DMS153 treated with DMSO at 0.1 percent for 48 hours (cell line): Measurements from ENCODE around the gene GLRX3.
"Not testable (repeated sequence)": the region's sequence is repeated elsewhere in the genome, so short reads cannot be mapped to it uniquely, and the experiment has no call there.

Experiments used
- DNase-seq: peaks from one replicate; lab custom pipeline; 2025; ENCODE audit not compliant: unreplicated experiment; lab: John Stamatoyannopoulos, UW

Gene GLRX3

DNA sequence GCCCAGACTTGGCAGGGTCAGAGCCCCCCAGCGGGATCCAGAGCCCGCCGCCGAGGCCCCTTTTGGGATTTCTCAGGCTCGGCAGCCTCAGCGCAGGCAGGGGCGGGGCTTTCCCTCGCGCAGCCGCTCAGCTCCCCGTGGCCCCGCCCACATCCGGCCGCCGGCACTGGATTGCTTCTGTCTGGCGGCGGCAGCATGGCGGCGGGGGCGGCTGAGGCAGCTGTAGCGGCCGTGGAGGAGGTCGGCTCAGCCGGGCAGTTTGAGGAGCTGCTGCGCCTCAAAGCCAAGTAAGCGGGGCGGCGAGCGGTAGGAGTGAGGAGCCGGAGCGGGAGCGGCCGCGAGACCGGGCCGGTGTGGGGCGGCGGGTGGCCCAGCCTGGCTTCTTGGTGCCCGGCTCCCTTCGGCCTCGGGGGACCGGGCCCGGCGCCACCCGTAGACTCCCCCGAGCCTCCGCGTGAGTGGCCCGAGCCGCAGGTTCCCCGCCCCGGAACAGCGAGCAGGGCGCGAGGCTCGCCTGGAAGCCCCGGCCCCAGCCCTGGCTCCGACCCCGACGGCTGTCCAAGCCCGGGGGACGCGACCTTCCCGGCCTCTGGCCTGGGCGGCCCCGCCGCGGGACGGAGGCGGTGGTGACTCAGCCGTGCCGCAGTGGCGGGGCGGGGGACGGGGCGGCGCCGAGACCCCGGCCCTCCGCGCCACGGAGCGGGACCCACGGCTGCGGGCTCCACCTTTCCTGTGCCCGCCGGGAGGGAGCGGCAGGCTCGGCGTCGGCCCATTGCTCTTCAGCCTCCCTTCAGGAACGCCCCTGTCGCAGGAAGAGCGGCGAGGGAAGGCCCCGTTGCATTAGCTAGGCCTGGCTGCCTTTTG lies at the start of gene GLRX3:
TSS of gene GLRX3 (plus strand) at position 166 of the 864 bp plus-strand sequence. CDS start at position 196, 30 bp downstream.
- DNase-seq: peak; percentile 70

GRCh38 chr10:130090565-130090964 lies 45.6 kb upstream of the GLRX3 start:
- not testable (repeated sequence) for DNase-seq

DNA sequence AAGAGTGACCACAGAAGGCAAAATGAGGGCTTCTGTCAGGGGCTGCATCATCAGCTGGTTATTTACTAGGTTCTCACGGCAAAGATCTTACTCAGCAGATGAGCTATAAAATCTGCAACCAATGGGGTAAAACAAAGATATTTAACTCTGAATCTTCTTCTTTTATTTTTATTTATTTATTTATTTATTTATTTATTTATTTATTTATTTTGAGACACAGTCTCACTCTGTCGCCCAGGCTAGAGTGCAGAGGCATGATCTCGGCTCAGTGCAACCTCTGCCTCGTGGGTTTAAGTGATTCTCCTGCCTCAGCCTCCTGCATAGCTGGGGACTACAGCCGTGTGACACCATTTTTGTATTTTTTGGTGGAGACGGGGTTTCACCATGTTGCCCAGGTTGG lies 36.8 kb upstream of the GLRX3 start:
- DNase-seq: no peak

GRCh38 chr10:130105724-130106123 lies 30.5 kb upstream of the GLRX3 start:
- DNase-seq: no peak

DNA sequence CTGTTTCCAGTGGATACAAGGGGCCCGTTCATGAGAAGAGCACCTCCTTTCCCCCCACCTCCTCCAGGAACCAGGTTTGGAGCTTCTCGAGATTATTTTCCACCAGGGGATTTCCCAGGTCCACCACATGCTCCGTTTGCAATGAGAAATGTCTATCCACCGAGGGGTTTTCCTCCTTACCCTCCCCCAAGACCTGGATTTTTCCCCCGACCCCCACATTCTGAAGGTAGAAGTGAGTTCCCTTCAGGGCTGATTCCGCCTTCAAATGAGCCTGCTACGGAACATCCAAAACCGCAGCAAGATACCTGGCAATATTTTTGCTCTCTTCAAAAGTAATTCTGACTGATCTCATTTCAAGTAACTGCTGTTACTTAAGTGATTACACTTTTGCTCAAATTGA lies 28.0 kb upstream of the GLRX3 start:
- DNase-seq: not testable (repeated sequence)

DNA sequence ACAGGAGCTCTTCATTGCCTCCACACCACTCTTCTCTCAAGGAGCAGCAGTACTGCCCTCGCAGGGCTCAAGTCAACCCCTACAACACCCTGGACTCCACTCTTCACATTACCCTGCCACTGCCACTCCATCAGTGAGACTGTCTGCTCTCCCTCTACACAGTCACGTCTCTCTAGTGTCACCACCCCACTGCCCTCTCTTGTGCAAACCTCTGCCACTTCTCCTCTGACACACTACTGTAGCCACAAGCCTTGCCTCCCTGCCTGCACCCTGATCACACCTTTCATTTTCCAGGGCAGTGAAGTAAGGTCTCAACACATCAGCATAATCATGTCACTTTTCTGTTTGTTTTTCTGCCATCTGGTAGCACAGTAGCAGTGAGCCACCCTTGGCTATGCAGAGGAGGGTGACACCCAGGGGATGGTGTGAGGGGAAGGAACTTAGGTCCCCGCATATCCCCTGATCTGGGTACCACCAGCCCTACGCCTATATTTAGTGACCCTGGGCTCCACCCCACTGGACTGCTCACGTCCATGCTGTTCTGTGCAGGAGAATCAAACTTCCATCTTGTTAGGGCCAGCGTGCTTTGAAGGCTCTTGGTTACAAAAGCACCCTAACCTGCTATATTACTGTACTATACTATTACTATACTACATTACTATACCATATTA lies 27.1 kb upstream of the GLRX3 start:
- DNase-seq: no peak

- DNase-seq: peak; percentile 70
Measured at GRCh38 chr10:130109796-130110245, 26.4 kb upstream of the GLRX3 start.

- DNase-seq: peak; percentile 97
Measured at GRCh38 chr10:130110246-130111112, 25.7 kb upstream of the GLRX3 start, which contains the start of gene C10orf143. TSS of gene C10orf143 (minus strand) at chr10:130110830. CDS start at chr10:130110772, 58 bp downstream.

GRCh38 chr10:130111113-130111851 lies 24.9 kb upstream of the GLRX3 start:
- DNase-seq: peak; percentile 97

GRCh38 chr10:130111852-130112180 lies 24.4 kb upstream of the GLRX3 start:
- DNase-seq: no peak

DNA sequence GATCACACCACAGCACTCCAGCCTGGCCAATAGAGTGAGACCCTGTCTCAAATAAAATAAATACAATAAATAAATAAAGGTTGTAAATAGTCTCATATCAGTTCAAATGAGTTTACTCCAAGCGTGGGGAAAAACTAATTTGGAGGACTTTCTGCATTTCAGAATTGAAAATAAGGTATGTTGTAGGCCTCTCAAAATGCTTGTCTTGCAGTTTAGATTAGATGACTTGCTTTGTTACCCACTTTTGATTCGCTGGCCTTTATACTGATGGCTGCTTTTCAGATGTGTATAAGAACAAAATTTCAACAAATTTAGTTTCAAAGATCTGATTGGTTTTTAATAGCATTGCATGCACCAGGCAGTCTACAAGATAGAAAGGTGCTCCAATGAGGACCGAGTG lies 23.4 kb upstream of the GLRX3 start:
- DNase-seq: no peak

GRCh38 chr10:130116942-130117341 lies 19.2 kb upstream of the GLRX3 start:
- DNase-seq: not testable (repeated sequence)

DNA sequence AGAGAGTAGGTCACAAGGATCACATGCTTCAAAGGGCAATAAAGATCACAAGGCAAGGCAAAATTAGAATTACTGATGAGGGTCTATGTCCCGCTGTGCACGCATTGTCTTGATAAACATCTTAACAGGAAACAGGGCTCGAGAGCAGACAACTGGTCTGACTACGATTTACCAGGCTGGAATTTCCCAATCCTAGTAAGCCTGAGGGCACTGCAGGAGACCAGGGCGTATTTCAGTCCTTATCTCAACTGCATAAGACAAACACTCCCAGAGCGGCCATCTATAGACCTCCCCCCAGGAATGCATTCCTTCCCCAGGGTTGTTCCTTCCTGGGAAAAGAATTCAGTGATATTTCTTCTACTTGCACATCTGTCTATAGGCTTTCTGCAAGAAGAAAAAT lies 18.7 kb upstream of the GLRX3 start:
- DNase-seq: not testable (repeated sequence)

GRCh38 chr10:130121486-130122079 lies 14.6 kb upstream of the GLRX3 start:
- no peak for DNase-seq

DNA sequence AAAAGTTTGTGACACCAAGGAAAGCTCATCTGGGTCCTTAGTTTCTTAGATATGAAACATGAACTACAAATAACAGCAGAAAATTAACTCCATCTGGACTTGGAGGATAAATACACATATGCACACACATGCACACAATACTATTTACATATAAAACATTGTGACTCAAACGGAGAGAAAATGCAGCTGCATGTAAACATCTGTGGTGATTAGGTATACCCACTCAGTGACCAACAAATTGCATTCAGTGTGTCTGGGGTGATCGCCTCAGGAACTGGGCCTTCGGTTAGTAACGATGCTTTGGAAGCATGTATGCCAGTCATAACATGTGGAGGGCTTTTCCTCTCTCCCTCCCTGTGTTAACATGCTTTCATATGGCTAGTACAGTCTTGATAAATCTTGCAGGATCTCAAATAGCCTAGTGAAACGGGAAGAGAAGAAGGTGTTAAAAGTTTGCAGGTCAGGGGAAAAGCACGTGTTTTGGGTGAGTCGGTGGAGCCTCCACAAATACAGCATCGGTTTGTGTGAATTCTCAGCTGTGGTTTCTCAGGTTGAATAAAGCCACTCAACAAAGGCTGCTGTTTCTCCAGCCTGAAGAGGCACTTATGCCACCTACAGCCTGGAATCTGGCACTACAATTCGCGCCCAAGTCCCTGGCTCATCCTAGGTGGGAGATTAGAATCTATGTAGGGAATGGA lies 8.7 kb upstream of the GLRX3 start:
- peak; percentile 41 for DNase-seq

DNA sequence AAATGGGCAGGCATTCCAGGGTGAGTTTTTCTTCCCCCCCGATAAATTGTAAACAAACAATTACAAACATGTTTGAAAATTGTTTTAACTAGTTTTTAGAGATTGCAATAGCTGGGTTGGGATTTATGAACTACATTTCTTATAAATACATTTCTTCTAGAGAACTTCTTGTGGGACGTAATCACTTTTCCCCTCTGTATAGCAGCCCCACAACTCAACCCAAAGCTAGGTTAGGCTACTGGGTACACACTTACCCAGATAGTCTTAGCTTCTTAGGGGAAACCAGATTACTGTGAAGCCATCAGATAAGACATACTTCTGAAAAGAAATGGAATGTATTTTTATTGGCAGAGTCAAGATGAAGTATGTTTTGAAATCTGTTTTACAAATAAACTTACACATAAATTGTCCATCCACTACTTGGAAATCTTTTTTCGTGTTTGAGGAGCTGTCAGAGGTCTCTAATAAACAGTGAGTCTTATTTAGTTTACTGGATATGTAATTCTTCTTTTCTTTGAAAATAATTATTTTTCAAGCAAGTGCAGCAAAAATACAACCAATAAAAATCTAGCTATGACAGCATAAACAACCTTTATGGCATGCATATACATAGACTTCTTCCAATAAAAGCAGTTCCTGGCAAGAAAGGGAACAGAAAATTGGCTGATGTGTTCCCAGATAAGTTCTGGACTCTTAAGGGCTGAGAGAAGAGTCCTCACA lies 8.0 kb upstream of the GLRX3 start:
- no peak for DNase-seq

DNA sequence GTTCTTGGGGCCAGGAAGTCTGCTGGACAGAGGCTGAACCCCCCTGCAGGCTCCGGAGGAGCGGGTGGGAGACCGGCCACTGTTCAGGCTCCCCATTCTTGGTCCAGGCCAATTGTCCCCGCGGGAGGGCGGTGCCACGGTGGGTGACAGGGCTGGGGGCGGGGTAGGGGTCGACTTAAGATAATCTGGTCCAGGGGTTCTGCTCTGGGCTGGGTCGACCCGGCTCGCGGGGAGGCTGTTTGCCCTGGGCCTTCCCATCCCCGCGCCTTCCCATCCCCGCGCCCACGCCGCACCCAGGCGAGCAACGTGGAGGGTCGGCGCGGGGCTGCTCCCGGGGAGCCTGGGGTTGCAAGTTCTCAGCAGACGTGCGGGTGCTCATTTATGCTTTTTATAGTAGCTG lies 7.3 kb upstream of the GLRX3 start:
- DNase-seq: no peak

DNA sequence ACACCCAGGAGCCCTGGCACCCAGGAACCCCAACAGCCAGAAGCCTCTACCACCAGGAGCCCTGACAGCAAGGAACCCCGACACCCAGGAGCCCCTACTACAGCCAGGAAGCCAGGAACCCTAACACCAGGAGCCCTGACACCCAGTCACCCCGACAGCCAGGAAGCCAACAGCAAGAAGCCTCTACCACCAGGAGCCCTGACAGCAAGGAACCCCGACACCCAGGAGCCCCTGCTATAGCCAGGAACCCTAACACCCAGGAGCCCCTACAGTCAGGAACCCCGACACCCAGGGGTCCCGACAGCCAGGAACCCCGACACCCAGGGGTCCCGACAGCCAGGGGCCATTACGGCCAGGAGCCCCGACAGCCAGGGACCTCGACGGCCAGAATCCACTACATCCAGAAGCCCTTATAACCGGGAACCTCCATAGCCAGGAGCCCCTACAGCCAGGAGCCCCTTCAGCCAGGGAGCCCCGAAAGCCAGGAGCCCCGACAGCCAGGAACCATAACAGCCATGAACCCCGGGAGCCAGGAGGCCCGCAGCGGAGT lies 440 bp upstream of the GLRX3 start:
- DNase-seq: no peak

GRCh38 chr10:130137090-130137448 lies 878 bp downstream of the GLRX3 start:
- DNase-seq: no peak
